Measurements from ENCODE around the gene PPP1R9B.

PPP1R9B gene

GRCh38 chr17:50109785-50110184 is 40.7 kb downstream of the PPP1R9B start:
- no peak for DNase-seq (ENCODE audit: low read depth in 2 of 3, low spot score in 1 of 3)

- no peak for DNase-seq (ENCODE audit: low read depth in 2 of 3, low spot score in 1 of 3)
These were observed 41.3 kb downstream of the PPP1R9B start for GRCh38 chr17:50109207-50109606.

- no peak for DNase-seq (ENCODE audit: low read depth in 2 of 3, low spot score in 1 of 3)
These were observed 41.9 kb downstream of the PPP1R9B start for GRCh38 chr17:50108556-50108955.

- no peak for DNase-seq (ENCODE audit: low read depth in 2 of 3, low spot score in 1 of 3)
These were observed 42.6 kb downstream of the PPP1R9B start for GRCh38 chr17:50107790-50108414.

- DNase-seq (ENCODE audit: low read depth in 2 of 3, low spot score in 1 of 3), result no peak
These were observed 43.9 kb downstream of the PPP1R9B start for GRCh38 chr17:50106393-50107131.

GRCh38 chr17:50105811-50106210 is 44.7 kb downstream of the PPP1R9B start:
- DNase-seq (ENCODE audit: low read depth in 2 of 3, low spot score in 1 of 3), result no peak

GRCh38 chr17:50103941-50104340 is 46.5 kb downstream of the PPP1R9B start:
- no peak for DNase-seq (ENCODE audit: low read depth in 2 of 3, low spot score in 1 of 3)

GRCh38 chr17:50103252-50103651 is 47.2 kb downstream of the PPP1R9B start:
- no peak for DNase-seq (ENCODE audit: low read depth in 2 of 3, low spot score in 1 of 3)

GRCh38 chr17:50102164-50102991 is 48.1 kb downstream of the PPP1R9B start:
- no peak for DNase-seq (ENCODE audit: low read depth in 2 of 3, low spot score in 1 of 3)

- DNase-seq (ENCODE audit: low read depth in 2 of 3, low spot score in 1 of 3), result no peak
These were observed 48.9 kb downstream of the PPP1R9B start for GRCh38 chr17:50101346-50102163.

- DNase-seq (ENCODE audit: low read depth in 2 of 3, low spot score in 1 of 3), result no peak
These were observed 49.5 kb downstream of the PPP1R9B start for GRCh38 chr17:50100921-50101345.

- DNase-seq (ENCODE audit: low read depth in 2 of 3, low spot score in 1 of 3), result no peak
These were observed 50.0 kb downstream of the PPP1R9B start for GRCh38 chr17:50100480-50100883.

- DNase-seq (ENCODE audit: low read depth in 2 of 3, low spot score in 1 of 3), result no peak
These were observed 51.5 kb downstream of the PPP1R9B start for GRCh38 chr17:50099003-50099402.

GRCh38 chr17:50098583-50098982 is 51.9 kb downstream of the PPP1R9B start:
- DNase-seq (ENCODE audit: low read depth in 2 of 3, low spot score in 1 of 3), result no peak

- DNase-seq (ENCODE audit: low read depth in 2 of 3, low spot score in 1 of 3), result no peak
These were observed 52.6 kb downstream of the PPP1R9B start for GRCh38 chr17:50097926-50098325.

- DNase-seq (ENCODE audit: low read depth in 2 of 3, low spot score in 1 of 3), result no peak
These were observed 53.0 kb downstream of the PPP1R9B start for GRCh38 chr17:50097455-50097854.

- DNase-seq (ENCODE audit: low read depth in 2 of 3, low spot score in 1 of 3), result no peak
These were observed 53.7 kb downstream of the PPP1R9B start for GRCh38 chr17:50096758-50097157.

- DNase-seq (ENCODE audit: low read depth in 2 of 3, low spot score in 1 of 3), result no peak
These were observed 54.4 kb downstream of the PPP1R9B start for GRCh38 chr17:50096092-50096491.

- DNase-seq (ENCODE audit: low read depth in 2 of 3, low spot score in 1 of 3), result no peak
These were observed 54.8 kb downstream of the PPP1R9B start for GRCh38 chr17:50095626-50096037.

GRCh38 chr17:50094753-50095619 is 55.5 kb downstream of the PPP1R9B start, which contains the start of gene PDK2:
PDK2 (plus strand) TSS chr17:50095351; CDS start chr17:50095436, 85 bp downstream.
- DNase-seq (ENCODE audit: low read depth in 2 of 3, low spot score in 1 of 3), result peak; percentile 90 to 94 (median 91)

Measured in stimulated activated CD4-positive, alpha-beta T cell treated with anti-CD3 and anti-CD28 coated beads, Interleukin-12 subunit alpha, Interleukin-12 subunit beta, amount 100 ng/mL, for 48 hours (primary cell).